Measurements from ENCODE around the gene TBC1D5.
A peak's percentile ranks its signal among the peaks of the same experiment; 100 is the strongest.
"Not testable (repeated sequence)": the region's sequence is repeated elsewhere in the genome, so short reads cannot be mapped to it uniquely, and the experiment has no call there.

The TBC1D5 gene

DNA sequence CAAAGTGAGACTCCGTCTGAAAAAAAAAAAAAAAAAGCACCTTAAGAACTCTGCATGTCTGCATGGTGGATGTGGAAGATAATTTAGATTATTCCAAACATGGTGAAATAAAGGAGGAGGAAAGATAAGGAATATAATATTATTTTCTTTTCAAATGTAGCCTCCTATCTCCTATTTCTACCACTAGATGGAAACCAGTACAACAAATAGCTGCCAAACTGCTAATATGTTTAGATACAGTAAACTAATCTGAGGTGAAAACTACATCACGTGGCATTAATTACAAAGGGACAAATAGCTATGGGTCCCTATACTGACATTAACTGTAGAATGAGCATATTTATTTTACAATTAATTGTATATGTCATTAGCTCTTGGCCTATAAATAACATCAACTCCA lies 197.8 kb downstream of the TBC1D5 start:
- no peak overlapping the region for H3K4me3 ChIP-seq (ENCODE audit: low read length)
- peak; percentile 48 for TF ChIP-seq CTCF (conservative IDR thresholded peaks at IDR 0.05; ENCODE audit: low read length)
- DNase-seq (ENCODE audit: low read depth): peak; percentile 15

DNA sequence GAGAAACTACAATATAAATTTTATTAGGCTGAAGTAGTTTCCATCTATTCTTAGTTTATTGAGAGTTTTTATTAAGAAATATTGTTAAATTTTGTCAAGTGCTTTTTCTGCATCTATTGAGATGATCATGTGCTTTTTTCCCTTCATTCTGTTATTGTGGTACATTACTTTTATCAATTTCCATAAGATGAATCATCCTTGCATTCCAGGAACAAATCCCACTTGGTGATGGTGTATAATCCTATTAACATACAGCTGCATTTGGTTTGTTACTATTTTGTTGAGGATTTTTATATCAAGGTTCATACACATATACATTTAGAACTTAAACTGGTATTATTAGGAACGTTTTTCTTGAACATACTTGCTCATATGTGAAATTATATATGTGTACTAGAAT lies 199.8 kb downstream of the TBC1D5 start:
- no peak for DNase-seq (ENCODE audit: low read depth)
- H3K4me3 ChIP-seq (ENCODE audit: low read length): no peak overlapping the region
- TF ChIP-seq CTCF (conservative IDR thresholded peaks at IDR 0.05; ENCODE audit: low read length): no peak

GRCh38 chr3:17539436-17539835 lies 203.0 kb downstream of the TBC1D5 start:
- no peak overlapping the region for H3K4me3 ChIP-seq (ENCODE audit: low read length)
- no peak for DNase-seq (ENCODE audit: low read depth)
- TF ChIP-seq CTCF (conservative IDR thresholded peaks at IDR 0.05; ENCODE audit: low read length): no peak

DNA sequence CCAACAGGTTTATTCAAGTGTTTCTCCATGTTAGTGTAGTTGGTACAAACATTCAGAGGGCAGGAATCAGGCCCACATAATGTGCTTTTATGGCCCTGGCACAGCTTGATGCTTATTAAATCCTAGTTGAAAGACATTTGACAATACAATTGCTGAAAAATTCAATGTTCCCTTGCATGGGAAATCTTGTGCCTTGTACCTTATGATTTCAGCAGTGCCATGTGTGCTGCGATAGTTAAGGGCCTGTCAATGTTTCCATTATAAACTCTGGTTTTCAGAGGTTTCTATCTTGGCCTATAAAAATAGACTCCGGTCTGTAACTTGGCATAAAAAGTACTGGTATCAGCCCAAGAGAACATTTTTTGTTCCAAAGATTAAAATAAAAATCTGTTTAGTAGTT lies 207.2 kb downstream of the TBC1D5 start:
- DNase-seq (ENCODE audit: low read depth): no peak
- no peak for TF ChIP-seq CTCF (conservative IDR thresholded peaks at IDR 0.05; ENCODE audit: low read length)
- no peak overlapping the region for H3K4me3 ChIP-seq (ENCODE audit: low read length)

- DNase-seq (ENCODE audit: low read depth); H3K4me3 ChIP-seq (ENCODE audit: low read length): not testable (repeated sequence)
Observed at GRCh38 chr3:17532446-17532845, 210.0 kb downstream of the TBC1D5 start.

DNA sequence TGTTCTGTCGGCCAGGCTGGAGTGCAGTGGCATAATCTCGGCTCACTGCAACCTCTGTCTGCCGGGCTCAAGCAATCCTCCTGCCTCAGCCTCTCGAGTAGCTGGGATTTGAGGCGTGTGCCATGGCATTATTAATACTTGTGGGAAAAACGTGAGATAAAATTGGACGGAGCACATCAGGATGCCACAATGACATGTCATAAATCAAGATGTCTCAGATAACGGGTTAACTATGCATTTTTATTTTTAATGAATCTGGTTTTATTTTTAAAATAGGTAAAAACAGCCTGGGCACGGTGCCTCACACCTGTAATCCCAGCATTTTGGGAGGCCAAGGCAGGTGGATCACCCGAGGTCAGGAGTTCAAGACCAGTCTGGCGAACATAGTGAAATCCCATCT lies 212.8 kb downstream of the TBC1D5 start:
- no peak for TF ChIP-seq CTCF (conservative IDR thresholded peaks at IDR 0.05; ENCODE audit: low read length)
- H3K4me3 ChIP-seq (ENCODE audit: low read length): no peak overlapping the region
- no peak for DNase-seq (ENCODE audit: low read depth)

- DNase-seq (ENCODE audit: low read depth): no peak
- no peak overlapping the region for H3K4me3 ChIP-seq (ENCODE audit: low read length)
- TF ChIP-seq CTCF (conservative IDR thresholded peaks at IDR 0.05; ENCODE audit: low read length): no peak
Observed at GRCh38 chr3:17518189-17519059, 224.0 kb downstream of the TBC1D5 start.

All from AG10803 (cell line).